ENCODE data around the gene UBE2E2. TPM values are rescaled to one million over a fixed set of nuclear protein-coding genes. Genes with fewer than 3 reads are reported as not detected.

UBE2E2 gene
- total and polyA plus RNA-seq, 2 of the 13 experiments (the other 11 are each of a cell fraction or from before 2014, with no cell fraction given) = 0.77 to 1.5 TPM

DNA sequence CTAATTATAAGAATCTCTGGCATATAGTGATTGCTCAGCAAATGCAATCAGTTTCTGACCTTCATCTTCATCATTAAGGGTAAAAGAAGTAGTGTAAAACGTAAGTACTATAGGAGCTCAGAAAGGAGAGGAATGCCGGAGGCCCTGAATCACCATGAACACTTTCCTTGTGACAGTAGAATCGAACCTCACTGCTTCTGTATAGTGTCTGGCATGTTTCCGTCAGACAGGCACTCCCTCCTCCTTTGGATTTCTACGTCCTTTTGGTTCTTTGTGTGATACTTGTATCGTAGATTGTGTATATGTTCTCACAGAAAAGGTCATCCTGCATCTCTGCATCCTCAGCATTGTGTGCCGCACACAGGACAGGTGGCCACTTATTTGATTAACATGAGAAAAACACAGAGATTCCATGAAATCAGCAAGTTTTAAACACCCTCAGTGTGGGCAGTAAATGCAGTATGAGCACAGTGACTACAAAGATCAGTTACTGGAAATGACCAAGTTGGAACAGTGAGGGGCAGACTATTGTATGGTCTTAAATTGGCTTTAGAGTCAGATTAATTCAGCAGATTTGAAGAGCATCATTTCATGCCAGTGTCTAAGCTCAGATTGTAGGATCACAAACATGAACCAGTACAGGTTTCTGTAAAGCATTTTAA is 234.5 kb downstream of the UBE2E2 start:
- H3K4me3 ChIP-seq (replicated peaks in 1 of 3; ENCODE audit: insufficient read depth in 1 of 3, low read depth in 2 of 3, low read length in 3 of 3) = no peak overlapping the region
- no peaks in the 10 kb centered on the region for H3K4me1 ChIP-seq (ENCODE audit: insufficient read depth, low read length)
- ChIA-PET POLR2A (no interaction called here), CTCF (ENCODE audit: low intra/inter-chr PET ratio, low total read pairs) (no interaction called here)
- no peaks in the 10 kb centered on the region for H3K36me3 ChIP-seq (replicated peaks in 1 of 2; ENCODE audit: control insufficient read depth in 1 of 2, insufficient read depth in 2 of 2, low read length in 2 of 2)
- H3K79me2 ChIP-seq (ENCODE audit: insufficient read depth, low read length) = no peaks in the 10 kb centered on the region
- ATAC-seq = no peak
- no peaks in the 10 kb centered on the region for H4K20me1 ChIP-seq (ENCODE audit: insufficient read depth, low read length)
- TF ChIP-seq ZBTB26 (CRISPR knock-in tag; IDR thresholded peaks at IDR 0.05; ENCODE audit: borderline replicate concordance) (no peak), HNRNPL (IDR thresholded peaks at IDR 0.05; ENCODE audit: low read depth, low read length) (no peak), ZNF407 (CRISPR knock-in tag; IDR thresholded peaks at IDR 0.05; ENCODE audit: not compliant biosample characterization) (no peak)
- TF ChIP-seq, protein P1, sequence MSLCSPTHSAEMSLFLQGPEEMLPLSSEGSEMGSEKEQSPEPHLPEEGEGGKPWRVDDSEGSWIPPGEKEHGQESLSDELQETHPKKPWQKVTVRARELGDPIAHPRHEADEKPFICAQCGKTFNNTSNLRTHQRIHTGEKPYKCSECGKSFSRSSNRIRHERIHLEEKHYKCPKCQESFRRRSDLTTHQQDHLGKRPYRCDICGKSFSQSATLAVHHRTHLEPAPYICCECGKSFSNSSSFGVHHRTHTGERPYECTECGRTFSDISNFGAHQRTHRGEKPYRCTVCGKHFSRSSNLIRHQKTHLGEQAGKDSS (CRISPR knock-in tag; IDR thresholded peaks at IDR 0.05; ENCODE audit: borderline replicate concordance, low read depth) = no peak
- H3K27me3 ChIP-seq (ENCODE audit: control insufficient read depth in 1 of 2, insufficient read depth in 2 of 2, low read length in 2 of 2) = no peaks in the 10 kb centered on the region
- no peak overlapping the region for H2AFZ ChIP-seq (ENCODE audit: low read length)
- DNase-seq (ENCODE audit: low spot score) = no peak
- H3K27ac ChIP-seq (ENCODE audit: extremely low read length, insufficient read depth, low read length) = no peak overlapping the region
- in situ Hi-C loops (cut with HindIII; ENCODE audit: extremely low pct_ligation_motif_present, low pct_unique_long_range_greater_than_20kb) (no loop called here), intact Hi-C loops (cut with micrococcal nuclease; ENCODE audit: unreplicated experiment) (no loop called here)
- no peaks in the 10 kb centered on the region for H3K9me3 ChIP-seq (ENCODE audit: low read length)
- H3K9ac ChIP-seq (ENCODE audit: insufficient read depth, low read depth, low read length) = no peak overlapping the region
- 27% methylated on average over 7 of the region's 7 CpGs for WGBS (ENCODE audit: low lambda C conversion rate)
- no peak overlapping the region for H3K4me2 ChIP-seq (ENCODE audit: low read depth, low read length)
- FAIRE-seq = no peak
- no TSS peak for BruUV-seq (replicated peaks)

All from HepG2 (cell line).